GM18519 (cell line): ENCODE results near the gene ITIH3.

ENCODE experiments used
- ATAC-seq: cut with Tn5 transposase; IDR thresholded peaks from one replicate; pipeline ENCODE4 v1.9.1; 2021; ENCODE audit warnings: mild to moderate bottlenecking, moderate library complexity; ENCODE audit not compliant: unreplicated experiment, low FRiP score

The ITIH3 gene

GRCh38 chr3:52819936-52820335 lies 25.3 kb downstream of the ITIH3 start:
- ATAC-seq: no peak

DNA sequence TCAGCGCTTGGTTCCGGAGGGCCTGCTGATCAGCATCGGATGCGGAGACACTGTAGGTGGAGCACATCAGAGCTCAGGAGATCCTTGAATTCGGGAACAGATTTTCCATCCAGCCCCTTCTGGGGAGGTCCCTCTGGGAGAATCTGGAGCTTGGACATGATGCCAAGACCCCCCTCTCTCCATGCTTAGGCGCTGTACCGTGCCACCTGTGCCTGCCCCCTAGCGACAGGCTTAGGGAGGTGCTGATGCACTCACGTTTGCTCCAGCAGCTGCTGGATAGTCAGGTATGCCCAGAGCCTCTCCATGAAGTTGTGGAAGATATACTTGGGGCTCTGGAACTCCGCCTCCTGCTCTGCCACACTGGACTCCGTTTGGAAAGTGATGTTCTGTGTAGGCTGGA lies 26.1 kb downstream of the ITIH3 start:
- ATAC-seq: no peak

- ATAC-seq: no peak
Observed at GRCh38 chr3:52822363-52822762, 27.8 kb downstream of the ITIH3 start.

- no peak for ATAC-seq
Observed at GRCh38 chr3:52824037-52824436, 29.4 kb downstream of the ITIH3 start.

DNA sequence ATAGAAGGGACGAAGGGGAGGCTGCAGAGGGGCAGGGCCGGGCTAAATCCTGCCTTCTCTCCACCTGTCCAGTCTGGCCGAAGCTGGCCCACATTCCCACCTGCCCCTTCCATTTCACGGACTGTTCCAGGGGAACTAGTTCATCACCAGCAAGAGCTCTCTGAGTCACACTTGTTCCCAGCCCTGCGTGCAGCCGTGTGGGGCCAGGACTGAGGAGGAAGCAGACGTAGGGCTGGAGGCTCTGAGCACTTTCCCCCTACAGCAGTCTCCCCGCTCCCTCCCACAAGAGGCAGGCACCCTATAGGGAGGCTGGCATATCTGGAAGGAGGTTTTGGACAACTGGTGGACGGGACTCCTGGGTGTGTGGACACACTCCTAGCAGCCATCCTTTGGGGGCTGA lies 32.8 kb downstream of the ITIH3 start:
- no peak for ATAC-seq

DNA sequence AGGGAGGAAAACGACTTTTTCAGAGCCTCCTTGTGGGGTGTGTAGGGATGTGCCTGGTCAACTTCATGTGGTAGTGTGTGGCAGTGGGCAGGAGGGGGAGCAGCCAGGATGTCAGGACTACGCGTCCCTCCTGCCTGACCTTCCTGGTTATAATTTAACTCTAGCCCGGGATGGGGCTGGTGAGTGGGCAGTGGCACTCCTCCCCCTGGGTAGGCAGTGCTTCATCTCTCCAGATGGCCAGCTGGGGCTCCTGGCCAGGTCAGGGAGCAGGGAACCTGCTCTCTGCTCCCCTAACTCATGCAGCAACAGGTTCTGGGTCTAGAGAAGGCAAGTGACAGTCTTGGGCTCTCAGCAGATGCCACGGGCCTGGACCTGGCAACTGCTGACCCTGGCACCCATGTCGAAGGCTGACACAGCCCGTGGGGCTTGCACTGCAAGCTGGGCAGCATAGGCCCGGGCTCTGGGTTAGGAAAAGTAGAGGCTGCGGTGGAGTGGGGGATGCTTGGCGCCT lies 33.3 kb downstream of the ITIH3 start:
- ATAC-seq: no peak

- no peak for ATAC-seq
Observed at GRCh38 chr3:52829482-52829881, 34.9 kb downstream of the ITIH3 start.

DNA sequence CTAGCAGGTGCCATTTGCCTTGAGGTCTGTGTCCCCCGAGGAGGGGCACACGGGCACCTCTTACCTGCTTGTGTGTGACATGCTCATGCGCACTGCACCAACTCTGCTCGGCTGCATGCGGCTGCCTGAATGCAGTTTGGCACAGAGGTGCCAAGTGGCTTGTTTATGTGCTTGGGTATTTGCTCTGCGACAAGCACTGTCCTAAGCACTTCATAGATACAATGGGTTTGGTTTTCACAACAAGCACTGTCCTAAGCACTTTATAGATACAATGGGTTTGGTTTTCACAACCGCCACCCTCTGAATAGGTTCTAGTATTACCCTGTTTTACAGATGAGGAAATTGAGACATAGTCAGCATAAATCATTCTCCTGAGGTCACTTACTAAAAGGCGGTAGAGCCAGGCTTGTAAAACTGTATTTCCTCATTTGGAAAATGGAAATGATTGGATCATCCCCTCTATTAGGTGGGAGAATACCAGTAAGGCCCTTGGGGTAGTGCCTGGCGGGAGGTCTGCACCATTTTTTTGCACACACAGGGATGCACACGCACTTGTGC lies 35.4 kb downstream of the ITIH3 start:
- no peak for ATAC-seq

DNA sequence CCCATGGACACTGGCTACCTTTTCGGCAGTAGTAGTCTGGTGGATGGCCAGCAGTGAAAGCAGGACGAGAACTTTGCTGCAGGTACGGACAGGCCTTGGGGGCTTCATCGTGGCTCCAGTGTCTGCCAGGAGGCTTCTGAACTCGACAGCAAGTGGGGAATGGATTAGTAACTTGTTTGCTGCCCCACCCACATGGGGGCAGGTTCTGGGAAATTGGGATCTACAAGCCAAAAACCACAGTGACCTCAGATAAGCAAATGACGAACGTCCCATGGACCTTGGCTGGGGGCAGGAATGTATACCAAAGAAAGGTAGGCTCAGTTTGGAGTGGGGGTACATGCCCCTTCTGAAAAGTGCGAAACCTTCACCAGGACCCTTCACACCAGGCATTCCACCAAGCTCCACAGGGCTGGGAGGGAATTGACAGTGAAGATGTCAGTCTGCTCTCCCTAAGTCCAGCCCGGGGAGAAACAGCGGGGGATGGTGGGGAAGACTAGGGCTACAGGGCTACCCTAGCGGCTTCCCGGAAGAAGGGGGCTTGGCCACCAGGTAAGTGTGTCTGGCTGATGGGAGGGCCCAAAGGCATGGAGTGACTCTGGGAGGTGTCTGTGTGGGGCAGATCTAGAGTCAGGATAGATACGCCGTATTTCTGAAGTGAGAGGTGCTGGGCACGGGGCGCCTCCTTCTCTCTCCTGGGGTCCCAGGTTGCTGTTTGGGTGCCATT lies 36.1 kb downstream of the ITIH3 start, which contains the start of gene ITIH4:
ITIH4 (minus strand) TSS at position 138 of the 724 bp plus-strand sequence; CDS start at position 108, 30 bp downstream.
- no peak for ATAC-seq

DNA sequence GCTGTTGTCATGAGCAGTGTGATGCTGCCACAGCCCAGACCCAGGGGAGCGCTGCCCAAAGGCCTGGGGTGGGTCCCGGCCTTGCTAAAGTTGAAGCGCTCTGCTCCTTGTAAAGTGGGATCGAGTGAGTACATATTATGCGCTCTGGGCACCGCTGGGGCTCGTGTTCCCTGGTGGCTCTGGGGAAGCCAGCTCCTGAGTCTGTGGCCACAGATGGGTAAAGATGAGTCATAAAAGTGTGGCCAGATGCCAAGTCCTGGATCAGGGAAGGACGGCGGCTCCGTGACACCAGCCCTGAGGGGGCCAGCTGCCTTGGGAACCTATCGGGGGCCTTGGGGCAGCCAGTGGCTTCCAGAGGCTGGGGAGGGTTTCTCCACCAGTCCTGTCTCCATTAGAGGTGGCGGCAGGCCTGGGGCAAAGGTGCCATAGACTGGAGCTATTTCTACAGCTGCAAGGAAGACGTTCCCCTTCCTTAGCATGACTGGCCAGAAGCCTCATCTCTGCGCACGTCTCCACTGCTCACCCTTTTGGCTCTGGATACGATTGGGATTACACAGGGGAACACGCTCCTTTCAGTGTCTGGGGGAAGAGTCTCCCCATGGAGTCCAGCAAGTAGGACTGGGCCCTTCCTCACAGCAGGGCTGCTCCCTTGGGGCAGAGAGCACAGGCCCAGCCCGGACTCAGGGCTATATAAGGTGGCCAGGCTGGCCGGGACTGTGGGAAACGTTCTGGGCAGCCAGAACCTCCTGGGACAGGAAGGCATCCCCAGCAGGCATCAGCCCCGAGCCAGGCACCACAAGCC lies 37.1 kb downstream of the ITIH3 start:
- ATAC-seq: no peak

DNA sequence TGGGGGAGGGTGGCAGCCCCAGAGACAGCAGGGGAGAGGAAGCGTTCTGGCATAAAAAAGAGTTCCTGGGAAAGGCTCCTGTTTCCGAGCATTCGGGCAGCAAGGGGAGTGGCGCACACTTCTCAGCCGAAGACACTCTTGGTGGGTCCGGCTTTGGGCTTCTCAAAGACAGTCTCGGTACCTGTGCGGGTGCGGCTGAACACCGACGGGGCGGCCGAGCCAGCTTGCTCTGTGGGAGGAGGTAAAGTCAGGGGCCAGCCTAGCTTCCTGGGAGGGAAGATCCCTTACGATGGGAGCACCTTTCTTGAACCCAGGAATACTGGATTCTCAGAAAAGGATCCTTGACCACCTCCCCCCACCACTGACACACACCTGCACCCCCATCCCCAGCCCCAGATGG lies 38.6 kb downstream of the ITIH3 start:
- no peak for ATAC-seq

DNA sequence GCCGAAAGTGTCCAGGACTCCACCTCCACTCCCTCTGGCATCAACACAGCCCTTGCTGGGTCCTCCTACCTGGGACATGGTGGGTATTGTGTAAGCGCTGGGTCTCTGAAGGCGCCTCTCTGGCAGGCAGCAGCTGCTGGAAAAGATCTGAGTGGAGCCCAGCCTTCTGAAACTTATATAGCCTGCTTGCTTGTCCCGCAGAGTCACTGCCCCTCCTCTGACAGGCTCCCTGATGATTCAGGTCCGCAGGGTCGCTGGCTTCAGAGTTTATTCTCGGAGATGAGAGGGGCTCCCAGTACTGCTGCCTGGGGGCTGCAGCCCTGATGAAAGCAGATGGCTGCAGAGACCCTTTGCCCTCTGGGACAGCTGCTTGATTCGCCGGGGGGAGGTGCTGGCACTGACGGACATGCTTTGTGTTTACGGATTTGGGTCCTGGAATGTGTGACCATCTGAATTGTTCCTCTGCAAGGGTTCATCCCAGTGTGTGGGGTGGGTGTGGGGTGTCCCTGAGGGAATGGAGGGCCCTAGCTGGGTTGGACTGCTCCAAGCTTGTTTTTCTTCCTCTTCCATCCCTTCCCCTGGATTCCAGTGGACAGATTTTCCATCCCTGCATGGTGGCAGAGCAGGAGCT lies 40.4 kb downstream of the ITIH3 start, which contains the start of gene MUSTN1:
MUSTN1 (minus strand) TSS at position 149 of the 631 bp plus-strand sequence; CDS start at position 78, 71 bp downstream.
- no peak for ATAC-seq

DNA sequence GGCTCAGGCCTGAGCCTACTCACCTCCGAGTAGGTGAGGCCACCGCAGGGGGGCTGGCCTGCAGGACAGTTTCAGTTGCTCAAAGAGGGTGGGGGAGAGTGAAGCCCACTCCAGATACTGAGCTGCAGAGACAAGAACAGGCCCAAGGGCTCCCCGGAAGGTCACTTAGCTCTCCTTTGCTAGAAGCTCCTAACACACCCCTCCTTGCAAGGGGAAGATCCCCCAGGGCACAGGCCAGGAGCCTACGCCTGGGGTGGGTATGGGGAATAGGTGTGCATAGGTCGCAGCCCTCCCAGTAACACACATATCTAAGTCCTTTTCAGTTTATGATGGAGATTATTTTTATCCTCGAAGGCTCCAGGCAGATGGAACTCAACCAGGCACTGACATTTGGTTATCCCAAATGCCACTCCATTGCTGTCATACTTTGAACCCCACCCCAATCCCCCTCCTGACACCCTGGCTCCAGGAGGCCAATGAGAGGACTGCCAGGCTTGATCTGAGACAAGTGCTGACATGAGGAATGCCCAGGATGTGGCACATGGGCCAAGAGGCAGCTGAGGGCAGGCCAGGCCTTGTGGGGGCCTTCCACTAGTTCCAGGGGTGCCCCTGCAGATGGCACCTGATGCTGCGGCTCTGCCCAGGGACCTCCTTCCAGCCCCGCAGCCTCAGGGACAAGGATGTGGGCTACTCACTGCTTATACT lies 41.3 kb downstream of the ITIH3 start:
- ATAC-seq: no peak

GRCh38 chr3:52836471-52836845 lies 41.9 kb downstream of the ITIH3 start:
- ATAC-seq: no peak

GRCh38 chr3:52836986-52837385 lies 42.4 kb downstream of the ITIH3 start:
- ATAC-seq: no peak

DNA sequence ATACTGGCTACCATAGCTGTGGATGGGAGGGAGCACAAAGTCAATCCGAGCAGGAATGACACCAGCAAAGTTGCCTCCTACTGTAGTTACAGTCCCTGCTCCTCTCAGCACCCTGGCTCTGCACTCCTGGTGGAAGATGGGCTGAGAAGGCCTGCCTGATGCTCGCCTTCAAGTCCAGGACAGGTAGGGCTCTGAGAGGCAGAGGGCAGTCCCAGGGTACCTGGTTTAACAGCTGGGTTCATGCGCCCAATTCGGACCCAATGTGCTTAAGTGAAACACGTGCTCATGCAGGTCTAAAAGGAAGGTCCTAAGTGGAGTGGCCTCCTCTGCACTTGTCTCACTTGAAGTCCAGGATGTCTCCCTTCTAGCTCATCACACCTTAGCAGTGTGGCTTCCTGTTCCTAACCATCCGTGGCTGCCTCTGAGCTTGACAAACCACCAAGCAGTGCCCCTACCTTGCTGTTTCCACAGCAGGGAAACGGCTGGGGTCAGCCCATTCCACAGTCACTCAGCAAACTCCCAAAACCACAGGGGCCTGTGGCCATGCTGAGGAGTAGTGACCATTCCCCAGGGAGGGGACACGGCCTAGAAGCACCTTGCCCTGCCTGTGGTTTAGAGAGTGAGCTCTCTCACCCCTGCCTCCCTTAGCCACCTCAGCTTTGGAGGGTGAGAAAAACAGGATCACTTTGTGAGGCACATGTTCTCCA lies 44.1 kb downstream of the ITIH3 start:
- no peak for ATAC-seq

GRCh38 chr3:52839268-52839575 lies 44.6 kb downstream of the ITIH3 start:
- ATAC-seq: no peak

DNA sequence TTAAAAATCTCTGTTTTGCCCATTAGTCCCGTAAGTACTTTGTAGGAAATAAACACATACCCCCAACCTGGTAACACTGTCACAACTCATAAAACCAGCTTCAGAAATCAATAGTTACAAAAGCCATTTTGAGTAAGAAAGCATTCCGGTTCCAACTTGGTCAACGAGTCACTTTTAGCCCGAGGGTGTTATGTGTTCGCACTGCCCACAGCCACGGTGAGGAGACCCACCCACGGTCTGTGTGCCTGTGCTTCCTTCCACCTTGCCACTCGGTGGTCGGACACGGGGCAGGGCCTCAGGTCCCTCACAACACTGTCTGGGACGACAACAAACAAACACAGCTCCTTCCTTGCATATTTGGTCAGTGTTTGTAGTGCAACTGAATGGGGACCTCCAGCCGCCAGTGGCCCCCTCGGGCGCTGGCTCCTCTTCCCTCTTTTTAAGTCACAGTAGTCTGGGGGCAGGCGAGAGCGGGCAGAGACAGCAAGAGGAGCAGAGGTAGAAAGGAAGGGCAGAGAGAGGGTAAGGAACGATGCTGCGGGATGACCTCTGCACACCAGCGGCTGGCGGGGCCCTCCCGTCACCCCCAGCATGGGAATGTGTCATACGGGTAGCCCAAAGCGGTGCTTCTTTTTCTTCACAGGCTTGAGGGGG lies 45.4 kb downstream of the ITIH3 start:
- ATAC-seq: no peak
